ENCODE data around the gene AFF3. TPM values are rescaled to one million over a fixed set of nuclear protein-coding genes. Genes with fewer than 3 reads are reported as not detected.

The AFF3 gene
- total and polyA plus RNA-seq, 2 of the 8 experiments (the other 6 are each of a cell fraction or from before 2014, with no cell fraction given): 0.27 to 3.0 TPM

GRCh38 chr2:100008956-100009355 is 133.4 kb downstream of the AFF3 start:
- Histone ChIP-seq H3K79me2 (ENCODE audit: control insufficient read depth in 1 of 2, insufficient read depth in 2 of 2, low read length in 2 of 2) (no peaks in the 10 kb centered on the region), H2BK120ac (replicated peaks; ENCODE audit: low read depth, low read length) (no peak overlapping the region), H3K9me3 (ENCODE audit: insufficient read depth in 2 of 2, low read depth in 1 of 2, low read length in 1 of 2) (no peaks in the 10 kb centered on the region), H2BK12ac (ENCODE audit: low read depth, low read length) (no peak overlapping the region), H3K9ac (replicated peaks in 1 of 4; ENCODE audit: extremely low read depth in 1 of 4, low read depth in 3 of 4, low read length in 3 of 4) (no peak overlapping the region), H2BK20ac (ENCODE audit: low read length) (no peak overlapping the region), H3K23ac (ENCODE audit: insufficient read length) (no peak overlapping the region), H3K4ac (replicated peaks; ENCODE audit: insufficient read length, low read depth, low read length) (no peak overlapping the region), H3K18ac (ENCODE audit: extremely low read depth, low read length) (no peak overlapping the region), H3K4me2 (ENCODE audit: insufficient read depth in 1 of 2, low read depth in 2 of 2, low read length in 2 of 2) (no peak overlapping the region), H3K27me3 (replicated peaks in 1 of 4; ENCODE audit: control insufficient read depth in 3 of 4, extremely low read depth in 1 of 4, insufficient read depth in 3 of 4, low read length in 3 of 4) (no peaks in the 10 kb centered on the region), H3K56ac (replicated peaks; ENCODE audit: insufficient read length, low read depth, low read length) (no peak overlapping the region), H2AFZ (ENCODE audit: low read length) (no peak overlapping the region), H3K4me1 (replicated peaks in 1 of 4; ENCODE audit: control insufficient read depth in 3 of 4, insufficient read depth in 4 of 4, low read length in 3 of 4) (no peaks in the 10 kb centered on the region), H4K5ac (ENCODE audit: insufficient read length, low read depth, low read length) (no peak overlapping the region), H2AK5ac (ENCODE audit: low read depth, low read length) (no peak overlapping the region), H3K23me2 (ENCODE audit: low read depth, low read length) (no peaks in the 10 kb centered on the region), H4K20me1 (replicated peaks in 1 of 2; ENCODE audit: control insufficient read depth in 1 of 2, insufficient read depth in 2 of 2, low read length in 2 of 2) (no peaks in the 10 kb centered on the region), H2BK15ac (ENCODE audit: low read length) (no peak overlapping the region), H3K36me3 (ENCODE audit: control insufficient read depth in 2 of 4, insufficient read depth in 4 of 4, low read length in 3 of 4) (no peaks in the 10 kb centered on the region), H3K4me3 (ENCODE audit: extremely low read depth in 1 of 4, insufficient read depth in 2 of 4, low read depth in 3 of 4, low read length in 4 of 4) (no peak overlapping the region), H2BK5ac (ENCODE audit: low read depth, low read length) (no peak overlapping the region), H4K8ac (ENCODE audit: extremely low read depth, insufficient read depth, low read length) (no peak overlapping the region), H3K27ac (ENCODE audit: low read depth, low read length) (no peak overlapping the region), H3K79me1 (ENCODE audit: low read depth, low read length) (no peaks in the 10 kb centered on the region), H3K14ac (ENCODE audit: insufficient read length) (no peak overlapping the region), H4K91ac (replicated peaks; ENCODE audit: insufficient read length, low read length) (no peak overlapping the region)
- FAIRE-seq (no peak), DNase-seq (ENCODE audit: low read depth in 1 of 2, low spot score in 2 of 2) (no peak)
- 85% methylated on average over 2 of the region's 2 CpGs; no CpG with 5 or more reads in 1 of the 2 experiments for whole genome bisulfite sequencing, 2 experiments (ENCODE audit: extremely low coverage in 1 of 2, insufficient coverage in 1 of 2, insufficient read length in 1 of 2, insufficient replicate concordance in 2 of 2, low coverage in 1 of 2, low lambda C conversion rate in 2 of 2, missing lambda C conversion rate in 1 of 2)
- no peak for TF ChIP-seq ATF3 (IDR thresholded peaks at IDR 0.05; ENCODE audit: insufficient read depth, low read depth, low read length)
- ChIA-PET POLR2A (ENCODE audit: partially characterized antibody) (no interaction called here), CTCF (ENCODE audit: partially characterized antibody) (no interaction called here)
